ENCODE data around the gene ABCB6. TPM values are rescaled to one million over a fixed set of nuclear protein-coding genes. Genes with fewer than 3 reads are reported as not detected.

The ABCB6 gene
- total RNA-seq, 1 donor, result 28.2 TPM

DNA sequence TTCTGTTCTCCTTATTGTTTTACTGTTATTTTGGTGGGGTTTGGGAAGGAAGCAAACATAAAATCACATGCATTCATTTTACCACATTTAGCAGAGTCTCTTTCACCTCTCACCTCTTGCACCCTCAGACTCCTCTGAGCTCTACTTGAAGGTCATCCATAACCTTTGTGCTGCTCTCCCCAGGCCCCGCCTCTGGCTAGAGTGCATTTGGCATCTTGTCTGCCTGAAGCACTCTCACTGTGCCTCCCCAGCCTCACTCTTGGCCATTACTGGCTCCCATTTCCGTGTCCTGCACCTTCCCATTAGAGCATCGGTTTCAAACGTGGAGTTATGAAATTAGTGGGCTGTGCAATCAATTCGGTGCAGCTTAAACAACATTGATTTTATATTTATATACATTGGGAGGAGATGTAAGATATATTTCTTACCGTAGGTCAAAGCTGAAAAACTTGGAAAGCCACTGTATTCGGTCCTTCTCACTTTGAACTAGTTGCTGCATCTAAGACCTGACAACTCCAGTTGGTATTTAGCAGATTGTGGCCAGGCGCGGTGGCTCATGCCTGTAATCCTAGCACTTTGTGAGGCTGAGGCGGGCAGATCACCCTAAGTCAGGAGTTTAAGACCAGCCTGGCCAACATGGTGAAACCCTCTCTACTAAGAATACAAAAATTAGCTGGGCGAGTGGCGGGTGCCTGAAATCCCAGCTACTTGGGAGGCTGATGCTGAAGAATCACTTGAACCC lies 19.1 kb downstream of the ABCB6 start:
- no peaks in the 10 kb centered on the region for H3K4me1 ChIP-seq (ENCODE audit: insufficient read depth, low read length)
- no peaks in the 10 kb centered on the region for H3K9me3 ChIP-seq (ENCODE audit: low read depth, low read length)
- H3K36me3 ChIP-seq (ENCODE audit: insufficient read depth, low read length), result no peaks in the 10 kb centered on the region
- H3K27ac ChIP-seq (ENCODE audit: low read depth, low read length), result no peak overlapping the region
- peak; percentile 64 for DNase-seq (ENCODE audit: insufficient read length, low spot score, missing footprints)
- H3K4me2 ChIP-seq (ENCODE audit: insufficient read depth, low read length), result no peak overlapping the region
- H3K79me2 ChIP-seq (ENCODE audit: insufficient read depth, low read length), result no peaks in the 10 kb centered on the region
- no peak overlapping the region for H2AFZ ChIP-seq (ENCODE audit: low read length)
- peaks cover 5% of the 10 kb centered on the region for H3K27me3 ChIP-seq (ENCODE audit: insufficient read depth, low read length)
- H4K20me1 ChIP-seq (ENCODE audit: insufficient read depth, low read length), result no peaks in the 10 kb centered on the region
- no peak for TF ChIP-seq CTCF (IDR thresholded peaks at IDR 0.05; ENCODE audit: extremely low read depth, low read depth, low read length)
- no peak overlapping the region for H3K4me3 ChIP-seq (ENCODE audit: insufficient read depth, low read length)

- Histone ChIP-seq H2AFZ (ENCODE audit: low read length) (no peak overlapping the region), H3K27me3 (ENCODE audit: insufficient read depth, low read length) (peaks cover 5% of the 10 kb centered on the region), H3K4me3 (ENCODE audit: insufficient read depth, low read length) (no peak overlapping the region), H3K4me1 (ENCODE audit: insufficient read depth, low read length) (no peaks in the 10 kb centered on the region), H3K4me2 (ENCODE audit: insufficient read depth, low read length) (no peak overlapping the region), H3K9me3 (ENCODE audit: low read depth, low read length) (no peaks in the 10 kb centered on the region), H3K79me2 (ENCODE audit: insufficient read depth, low read length) (no peaks in the 10 kb centered on the region), H4K20me1 (ENCODE audit: insufficient read depth, low read length) (no peaks in the 10 kb centered on the region), H3K36me3 (ENCODE audit: insufficient read depth, low read length) (no peaks in the 10 kb centered on the region), H3K27ac (ENCODE audit: low read depth, low read length) (no peak overlapping the region)
- DNase-seq (ENCODE audit: insufficient read length, low spot score, missing footprints), result no peak
- no peak for TF ChIP-seq CTCF (IDR thresholded peaks at IDR 0.05; ENCODE audit: extremely low read depth, low read depth, low read length)
These were observed 19.8 kb downstream of the ABCB6 start for GRCh38 chr2:219198974-219199373.

- H3K4me3 ChIP-seq (ENCODE audit: insufficient read depth, low read length), result no peak overlapping the region
- H3K9me3 ChIP-seq (ENCODE audit: low read depth, low read length), result no peaks in the 10 kb centered on the region
- no peak overlapping the region for H3K27ac ChIP-seq (ENCODE audit: low read depth, low read length)
- H4K20me1 ChIP-seq (ENCODE audit: insufficient read depth, low read length), result no peaks in the 10 kb centered on the region
- H3K4me1 ChIP-seq (ENCODE audit: insufficient read depth, low read length), result no peaks in the 10 kb centered on the region
- H3K79me2 ChIP-seq (ENCODE audit: insufficient read depth, low read length), result no peaks in the 10 kb centered on the region
- no peak for DNase-seq (ENCODE audit: insufficient read length, low spot score, missing footprints)
- TF ChIP-seq CTCF (IDR thresholded peaks at IDR 0.05; ENCODE audit: extremely low read depth, low read depth, low read length), result no peak
- no peaks in the 10 kb centered on the region for H3K36me3 ChIP-seq (ENCODE audit: insufficient read depth, low read length)
- H2AFZ ChIP-seq (ENCODE audit: low read length), result no peak overlapping the region
- no peak overlapping the region for H3K4me2 ChIP-seq (ENCODE audit: insufficient read depth, low read length)
- H3K27me3 ChIP-seq (ENCODE audit: insufficient read depth, low read length), result peaks cover 5% of the 10 kb centered on the region
These were observed 21.4 kb downstream of the ABCB6 start for GRCh38 chr2:219197388-219197787.

DNA sequence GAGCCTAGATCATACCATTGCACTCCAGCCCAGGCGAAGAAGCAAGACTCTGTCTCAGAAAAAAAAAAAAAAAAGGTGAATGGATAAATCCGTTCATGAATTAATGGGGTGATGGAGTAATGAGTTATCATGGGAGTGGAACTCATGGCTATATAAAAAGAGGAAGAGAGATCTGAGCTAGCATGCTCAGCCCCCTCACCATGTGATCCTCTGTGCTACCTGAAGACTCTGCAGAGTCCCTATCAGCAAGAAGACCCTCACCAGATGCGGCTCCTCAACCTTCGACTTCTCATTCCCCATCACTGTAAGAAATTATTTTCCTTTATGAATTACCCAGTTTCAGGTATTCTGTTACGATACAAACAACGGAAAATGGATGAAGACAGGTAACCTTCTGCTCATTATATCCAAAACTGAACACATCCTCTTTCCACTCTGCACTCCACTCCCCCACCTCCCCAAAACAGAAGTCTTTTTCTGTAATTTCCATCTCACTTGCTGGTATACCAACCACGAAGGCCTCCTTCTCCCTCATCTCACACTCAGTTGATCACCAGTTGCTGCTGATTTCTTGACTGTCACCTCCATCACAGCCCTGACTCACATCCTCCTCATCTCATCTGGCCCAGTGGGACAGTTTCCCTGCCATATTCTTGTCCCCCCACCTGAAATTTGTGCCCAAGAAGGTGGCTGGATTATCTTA lies 31.9 kb downstream of the ABCB6 start:
- no peak for TF ChIP-seq CTCF (IDR thresholded peaks at IDR 0.05; ENCODE audit: extremely low read depth, low read depth, low read length)
- H4K20me1 ChIP-seq (ENCODE audit: insufficient read depth, low read length), result peaks cover 5% of the 10 kb centered on the region

More for the DNA sequence above, 31.9 kb downstream of the ABCB6 start:
- Histone ChIP-seq H3K4me3 (ENCODE audit: insufficient read depth, low read length) (no peak overlapping the region), H2AFZ (ENCODE audit: low read length) (no peak overlapping the region), H3K4me2 (ENCODE audit: insufficient read depth, low read length) (no peak overlapping the region), H3K27me3 (ENCODE audit: insufficient read depth, low read length) (no peaks in the 10 kb centered on the region), H3K27ac (ENCODE audit: low read depth, low read length) (no peak overlapping the region), H3K36me3 (ENCODE audit: insufficient read depth, low read length) (peaks cover 26% of the 10 kb centered on the region), H3K79me2 (ENCODE audit: insufficient read depth, low read length) (peaks cover 2% of the 10 kb centered on the region), H3K4me1 (ENCODE audit: insufficient read depth, low read length) (no peaks in the 10 kb centered on the region), H3K9me3 (ENCODE audit: low read depth, low read length) (no peaks in the 10 kb centered on the region)
- no peak for DNase-seq (ENCODE audit: insufficient read length, low spot score, missing footprints)
